ENCODE data around the gene PKN1.

The PKN1 gene

GRCh38 chr19:14516746-14517438 is 83.8 kb downstream of the PKN1 start:
- H3K4me1 ChIP-seq (ENCODE audit: insufficient read depth, low read length): peaks cover 36% of the 10 kb centered on the region
- H3K27me3 ChIP-seq (ENCODE audit: insufficient read depth, low read length): no peaks in the 10 kb centered on the region
- peak overlapping the region; percentile 88 for H3K4me3 ChIP-seq (ENCODE audit: low read length)
- peaks cover 31% of the 10 kb centered on the region for H3K36me3 ChIP-seq (ENCODE audit: insufficient read depth, low read length)
- H2AFZ ChIP-seq (ENCODE audit: low read depth, low read length): no peak overlapping the region
- H3K9me3 ChIP-seq (ENCODE audit: low read length): no peaks in the 10 kb centered on the region

DNA sequence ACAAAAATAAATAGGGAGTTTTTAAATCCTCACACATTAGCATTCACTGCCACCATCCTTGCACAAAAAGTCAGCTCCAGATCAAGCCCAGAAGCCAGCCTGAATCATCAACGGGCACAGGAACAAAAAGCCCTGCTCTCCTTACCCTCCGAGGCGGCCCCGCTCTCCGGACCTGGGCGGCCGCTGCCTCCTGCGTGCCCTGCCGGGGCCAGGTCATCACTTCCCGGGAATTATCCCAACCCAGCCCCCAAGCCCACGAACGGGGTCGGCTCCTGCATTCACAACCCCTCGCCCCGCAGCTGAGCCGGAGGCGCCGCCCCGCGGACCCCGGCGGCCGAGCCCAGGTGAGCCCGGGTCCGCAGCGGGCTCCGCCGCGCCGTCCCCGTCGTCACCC is 84.3 kb downstream of the PKN1 start:
- Histone ChIP-seq H3K4me3 (ENCODE audit: low read length) (peak overlapping the region; percentile 88), H3K36me3 (ENCODE audit: insufficient read depth, low read length) (peaks cover 31% of the 10 kb centered on the region), H3K4me1 (ENCODE audit: insufficient read depth, low read length) (peaks cover 36% of the 10 kb centered on the region), H2AFZ (ENCODE audit: low read depth, low read length) (no peak overlapping the region), H3K9me3 (ENCODE audit: low read length) (no peaks in the 10 kb centered on the region), H3K27me3 (ENCODE audit: insufficient read depth, low read length) (no peaks in the 10 kb centered on the region)

DNA sequence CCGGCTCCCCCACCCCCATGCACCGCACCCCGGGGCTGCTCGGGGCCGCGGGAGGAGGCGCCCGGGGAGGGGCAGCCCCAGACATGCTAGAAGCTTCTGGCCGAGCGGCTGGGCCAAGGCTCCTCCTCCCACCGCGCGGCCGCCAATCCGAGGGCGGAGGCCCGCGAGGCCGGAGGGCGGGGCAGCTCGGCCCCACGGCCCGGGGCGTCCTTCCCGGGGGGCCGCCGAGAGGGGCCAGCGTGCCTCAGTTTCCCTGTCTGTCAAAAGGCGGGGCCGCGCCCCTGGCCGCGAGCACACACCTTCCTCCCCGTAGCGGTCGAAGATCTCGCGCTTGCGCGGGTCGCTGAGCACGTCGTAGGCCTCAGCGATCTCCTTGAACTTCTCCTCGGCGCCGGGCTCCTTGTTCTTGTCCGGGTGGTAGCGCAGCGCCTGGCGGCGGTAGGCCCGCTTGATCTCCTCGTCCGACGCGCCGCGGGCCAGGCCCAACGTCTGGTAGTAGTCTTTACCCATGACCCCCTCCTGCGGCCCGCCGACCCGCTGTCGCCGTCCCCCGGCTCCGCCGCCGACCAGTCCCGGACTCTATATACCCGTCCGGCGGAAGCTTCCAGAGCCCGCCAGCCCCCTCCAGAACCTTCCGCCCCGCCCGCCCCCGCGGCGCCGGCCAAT is 84.9 kb downstream of the PKN1 start, which contains the start of gene DNAJB1:
DNAJB1 (minus strand) TSS at position 558 of the 666 bp plus-strand sequence; CDS start at position 510, 48 bp downstream.
- Histone ChIP-seq H3K36me3 (ENCODE audit: insufficient read depth, low read length) (peaks cover 31% of the 10 kb centered on the region), H2AFZ (ENCODE audit: low read depth, low read length) (no peak within 1 kb of the TSS), H3K4me1 (ENCODE audit: insufficient read depth, low read length) (peaks cover 36% of the 10 kb centered on the region), H3K27me3 (ENCODE audit: insufficient read depth, low read length) (no peaks in the 10 kb centered on the region), H3K4me3 (ENCODE audit: low read length) (peak within 1 kb of the TSS; percentile 88), H3K9me3 (ENCODE audit: low read length) (no peaks in the 10 kb centered on the region)

DNA sequence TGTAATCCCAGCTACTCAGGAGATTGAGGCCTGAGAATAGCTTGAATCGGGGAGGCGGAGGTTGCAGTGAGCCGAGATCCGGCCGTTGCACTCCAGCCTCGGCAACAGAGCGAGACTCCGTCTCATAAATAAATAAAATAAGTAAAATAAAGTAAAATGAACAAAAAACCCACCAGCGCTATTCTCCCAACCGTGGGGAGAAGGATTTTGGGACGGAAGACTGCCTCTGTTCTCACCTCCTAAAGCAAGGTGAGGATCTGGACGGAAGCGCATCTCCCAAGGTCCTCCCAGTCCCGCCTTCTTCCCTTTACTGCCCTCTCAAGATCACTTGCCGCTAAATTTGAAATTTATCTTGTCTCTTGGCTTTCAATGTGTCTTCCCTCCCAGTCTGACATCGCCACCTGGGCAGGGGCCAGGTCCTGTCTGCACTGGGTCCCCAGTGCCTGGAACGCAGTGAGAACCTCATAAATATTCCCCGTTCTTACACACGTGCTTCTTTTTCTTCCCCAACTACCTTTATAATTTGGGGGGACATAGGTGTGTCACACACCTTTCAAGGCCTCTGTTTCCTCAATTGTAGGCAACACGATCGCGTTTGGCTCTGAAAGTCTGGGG is 86.2 kb downstream of the PKN1 start:
- H3K4me1 ChIP-seq (ENCODE audit: insufficient read depth, low read length): peaks cover 36% of the 10 kb centered on the region
- H3K27me3 ChIP-seq (ENCODE audit: insufficient read depth, low read length): no peaks in the 10 kb centered on the region
- peaks cover 26% of the 10 kb centered on the region for H3K36me3 ChIP-seq (ENCODE audit: insufficient read depth, low read length)
- no peaks in the 10 kb centered on the region for H3K9me3 ChIP-seq (ENCODE audit: low read length)
- no peak overlapping the region for H3K4me3 ChIP-seq (ENCODE audit: low read length)
- no peak overlapping the region for H2AFZ ChIP-seq (ENCODE audit: low read depth, low read length)

DNA sequence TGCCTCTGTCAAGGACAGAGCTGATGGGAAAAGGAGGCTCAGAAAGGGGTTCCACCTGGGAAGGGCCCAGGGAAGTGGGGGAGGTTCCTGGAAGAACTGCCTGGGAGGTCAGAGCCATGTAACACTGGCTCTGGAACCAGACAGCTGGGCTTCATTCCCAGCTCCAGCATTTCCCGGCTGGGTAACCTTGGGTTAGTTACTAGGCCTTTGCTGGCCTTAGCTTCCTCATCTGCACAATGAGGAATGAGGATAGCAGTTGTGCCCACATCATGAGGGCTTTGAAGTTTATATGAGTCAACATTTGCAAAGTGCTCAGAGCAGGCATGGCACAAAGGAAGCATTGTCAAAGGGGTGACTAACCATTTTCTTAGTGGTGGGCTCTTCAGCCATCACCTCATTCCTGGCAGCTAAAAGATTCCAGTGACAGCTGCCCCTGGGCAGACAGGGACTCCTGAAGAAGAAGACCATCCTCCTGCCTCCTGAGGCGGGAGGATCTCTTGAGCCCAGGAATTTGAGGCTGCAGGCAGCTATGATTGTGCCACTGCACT is 86.8 kb downstream of the PKN1 start:
- no peaks in the 10 kb centered on the region for H3K9me3 ChIP-seq (ENCODE audit: low read length)
- H3K4me1 ChIP-seq (ENCODE audit: insufficient read depth, low read length): peaks cover 36% of the 10 kb centered on the region
- peaks cover 21% of the 10 kb centered on the region for H3K36me3 ChIP-seq (ENCODE audit: insufficient read depth, low read length)
- H3K27me3 ChIP-seq (ENCODE audit: insufficient read depth, low read length): no peaks in the 10 kb centered on the region
- H3K4me3 ChIP-seq (ENCODE audit: low read length): no peak overlapping the region
- H2AFZ ChIP-seq (ENCODE audit: low read depth, low read length): no peak overlapping the region

DNA sequence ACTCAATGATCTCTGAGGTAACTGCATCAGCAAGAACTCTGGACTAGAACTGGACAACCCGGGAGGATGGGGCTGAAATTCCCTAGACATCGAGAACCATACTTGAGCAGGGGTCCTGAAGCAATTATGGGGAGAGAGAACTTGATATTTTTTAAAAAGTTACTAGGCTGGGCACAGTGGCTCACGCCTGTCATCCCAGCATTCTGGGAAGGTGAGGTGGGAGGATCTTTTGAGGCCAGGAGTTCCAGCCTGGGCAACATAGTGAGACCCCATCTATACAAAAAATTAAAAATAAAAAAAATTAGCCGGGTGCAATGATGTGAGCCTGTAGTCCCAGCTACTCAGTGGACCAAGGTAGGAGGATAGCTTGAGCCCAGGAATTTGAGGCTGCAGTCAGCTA is 87.4 kb downstream of the PKN1 start:
- H2AFZ ChIP-seq (ENCODE audit: low read depth, low read length): no peak overlapping the region
- no peaks in the 10 kb centered on the region for H3K9me3 ChIP-seq (ENCODE audit: low read length)
- no peak overlapping the region for H3K4me3 ChIP-seq (ENCODE audit: low read length)
- peaks cover 14% of the 10 kb centered on the region for H3K36me3 ChIP-seq (ENCODE audit: insufficient read depth, low read length)
- no peaks in the 10 kb centered on the region for H3K27me3 ChIP-seq (ENCODE audit: insufficient read depth, low read length)
- peaks cover 30% of the 10 kb centered on the region for H3K4me1 ChIP-seq (ENCODE audit: insufficient read depth, low read length)
